HEK293 (cell line): ENCODE measurements around the gene SLC1A3.
A peak's percentile ranks its signal among the peaks of the same experiment; 100 is the strongest.
"Not testable (repeated sequence)": the region's sequence is repeated elsewhere in the genome, so short reads cannot be mapped to it uniquely, and the experiment has no call there.

Experiments used
- CTCF ChIA-PET: fragments of 350-600 bp; formaldehyde crosslinking; extraction: SDS; loops from one replicate; lab custom pipeline; 2021; ENCODE audit warnings: antibody characterized with exemption; lab: Yijun Ruan, JAX
- POLR2A ChIA-PET: fragments of 300-600 bp; formaldehyde crosslinking; extraction: SDS; loops from one replicate; lab custom pipeline; 2020; ENCODE audit warnings: antibody characterized with exemption, inconsistent platforms; lab: Yijun Ruan, JAX
- H3K27ac ChIP-seq: fragments of 200-500 bp; sonication (Bioruptor generic); 2 replicates; pipeline ENCODE4 v1.5.1; 2014; ENCODE audit warnings: low read depth, low read length, control low read depth, inconsistent platforms; ENCODE audit errors: extremely low read depth
- H3K36me3 ChIP-seq, 2 experiments: fragments of 200-500 bp in 1 of 2; sonication (Bioruptor generic) in 1 of 2; 1 replicate in 1 of 2; 2 replicates in 1 of 2; pipeline ENCODE4 v1.5.1; 2014 to 2017; ENCODE audit warnings: inconsistent platforms in 2 of 2, low read length in 2 of 2; ENCODE audit not compliant: control insufficient read depth in 2 of 2, insufficient read depth in 1 of 2
- H3K4me1 ChIP-seq: fragments of 200-500 bp; sonication (Bioruptor generic); 2 replicates; pipeline ENCODE4 v1.5.1; 2014; ENCODE audit warnings: mild to moderate bottlenecking, low read length, inconsistent platforms; ENCODE audit not compliant: control insufficient read depth, insufficient read depth
- H3K4me3 ChIP-seq: 2 replicates; pipeline ENCODE4 v1.5.1; 2011; ENCODE audit warnings: low read depth, mild to moderate bottlenecking, control low read depth, low read length, moderate library complexity
- H3K9me3 ChIP-seq: fragments of 200-500 bp; sonication (Bioruptor generic); 2 replicates; pipeline ENCODE4 v1.5.1; 2014; ENCODE audit warnings: low read depth, low read length, inconsistent platforms; ENCODE audit not compliant: control insufficient read depth, insufficient read depth
- EGR2 ChIP-seq: fragments of 450-650 bp; formaldehyde crosslinking; IDR thresholded peaks from 2 replicates; pipeline ENCODE4 v1.5.1; 2016; ENCODE audit warnings: low read depth, missing biosample characterization, missing genetic modification characterization
- RBAK ChIP-seq: fragments of 450-650 bp; formaldehyde crosslinking; IDR thresholded peaks from 2 replicates; pipeline ENCODE4 v1.5.1; 2016; ENCODE audit warnings: missing biosample characterization, missing genetic modification characterization
- ZBTB8A ChIP-seq: fragments of 450-650 bp; formaldehyde crosslinking; IDR thresholded peaks from 2 replicates; pipeline ENCODE4 v1.5.1; 2016; ENCODE audit warnings: missing biosample characterization, missing genetic modification characterization
- ZFP41 ChIP-seq: fragments of 450-650 bp; formaldehyde crosslinking; IDR thresholded peaks from 2 replicates; pipeline ENCODE4 v1.5.1; 2016; ENCODE audit warnings: missing biosample characterization, missing genetic modification characterization, borderline replicate concordance
- ZIC2 ChIP-seq: fragments of 450-650 bp; formaldehyde crosslinking; IDR thresholded peaks from 2 replicates; pipeline ENCODE4 v1.5.1; 2016; ENCODE audit warnings: missing biosample characterization, missing genetic modification characterization
- ZNF114 ChIP-seq: fragments of 450-650 bp; formaldehyde crosslinking; IDR thresholded peaks from 2 replicates; pipeline ENCODE4 v1.5.0; 2017; ENCODE audit warnings: missing biosample characterization, missing genetic modification characterization
- ZNF214 ChIP-seq: fragments of 450-650 bp; formaldehyde crosslinking; IDR thresholded peaks from 2 replicates; pipeline ENCODE4 v1.5.1; 2017; ENCODE audit warnings: missing biosample characterization, mild to moderate bottlenecking, missing genetic modification characterization, borderline replicate concordance
- ZNF239 ChIP-seq: fragments of 450-650 bp; formaldehyde crosslinking; IDR thresholded peaks from 2 replicates; pipeline ENCODE4 v1.5.1; 2016; ENCODE audit warnings: missing biosample characterization, missing genetic modification characterization
- ZNF266 ChIP-seq: fragments of 450-650 bp; formaldehyde crosslinking; IDR thresholded peaks from 2 replicates; pipeline ENCODE4 v1.5.1; 2016; ENCODE audit warnings: missing biosample characterization, missing genetic modification characterization, low read depth
- ZNF274 ChIP-seq, 2 experiments: fragments of 200-500 bp in 1 of 2; fragments of 450-650 bp in 1 of 2; sonication (Bioruptor generic) in 1 of 2; formaldehyde crosslinking in 1 of 2; IDR thresholded peaks; 2 replicates each; pipeline versions ENCODE4 v1.5.1 to v1.6.1; 2014 to 2016; ENCODE audit warnings: borderline replicate concordance in 1 of 2, inconsistent platforms in 1 of 2, low read length in 1 of 2, missing biosample characterization in 1 of 2, missing genetic modification characterization in 1 of 2
- ZNF324 ChIP-seq: fragments of 450-650 bp; formaldehyde crosslinking; IDR thresholded peaks from 2 replicates; pipeline ENCODE4 v1.5.1; 2016; ENCODE audit warnings: missing biosample characterization, missing genetic modification characterization
- ZNF335 ChIP-seq: fragments of 450-650 bp; formaldehyde crosslinking; conservative IDR thresholded peaks from 2 replicates; pipeline ENCODE4 v1.5.1; 2016; ENCODE audit warnings: missing biosample characterization, missing genetic modification characterization
- ZNF341 ChIP-seq: fragments of 450-650 bp; formaldehyde crosslinking; IDR thresholded peaks from 2 replicates; pipeline ENCODE4; 2016; ENCODE audit warnings: low read depth, missing biosample characterization, missing genetic modification characterization
- ZNF391 ChIP-seq: fragments of 450-650 bp; formaldehyde crosslinking; IDR thresholded peaks from 2 replicates; pipeline ENCODE4 v1.5.1; 2016; ENCODE audit warnings: low read depth, missing biosample characterization, missing genetic modification characterization, borderline replicate concordance
- ZNF394 ChIP-seq: fragments of 450-650 bp; formaldehyde crosslinking; IDR thresholded peaks from 2 replicates; pipeline ENCODE4 v1.5.1; 2016; ENCODE audit warnings: missing biosample characterization, missing genetic modification characterization, mild to moderate bottlenecking, moderate library complexity, borderline replicate concordance
- ZNF433 ChIP-seq: fragments of 450-650 bp; formaldehyde crosslinking; IDR thresholded peaks from 2 replicates; pipeline ENCODE4 v1.5.1; 2016; ENCODE audit warnings: missing biosample characterization, missing genetic modification characterization, low read depth
- ZNF571 ChIP-seq: fragments of 450-650 bp; formaldehyde crosslinking; IDR thresholded peaks from 2 replicates; pipeline ENCODE4 v1.5.0; 2017; ENCODE audit warnings: missing biosample characterization, missing genetic modification characterization
- ZNF664 ChIP-seq: fragments of 450-650 bp; formaldehyde crosslinking; IDR thresholded peaks from 2 replicates; pipeline ENCODE4 v1.5.1; 2016; ENCODE audit warnings: missing biosample characterization, missing genetic modification characterization
- ZNF707 ChIP-seq: fragments of 450-650 bp; formaldehyde crosslinking; IDR thresholded peaks from 2 replicates; pipeline ENCODE4 v1.5.1; 2016; ENCODE audit warnings: missing biosample characterization, missing genetic modification characterization
- ZNF837 ChIP-seq: fragments of 450-650 bp; formaldehyde crosslinking; IDR thresholded peaks from 2 replicates; pipeline ENCODE4 v1.5.1; 2016; ENCODE audit warnings: missing biosample characterization, missing genetic modification characterization
- ZXDB ChIP-seq: fragments of 450-650 bp; formaldehyde crosslinking; IDR thresholded peaks from 2 replicates; pipeline ENCODE4 v1.5.1; 2016; ENCODE audit warnings: missing biosample characterization, missing genetic modification characterization
- TF ChIP-seq, protein P1 (sequence below): fragments of 450-650 bp; formaldehyde crosslinking; IDR thresholded peaks from 2 replicates; pipeline ENCODE4 v1.5.0; 2017; ENCODE audit warnings: missing biosample characterization, missing genetic modification characterization, borderline replicate concordance
- TF ChIP-seq, protein P2 (sequence below): fragments of 450-650 bp; formaldehyde crosslinking; IDR thresholded peaks from 2 replicates; pipeline ENCODE4 v1.5.1; 2016; ENCODE audit warnings: missing biosample characterization, missing genetic modification characterization

Gene SLC1A3

DNA sequence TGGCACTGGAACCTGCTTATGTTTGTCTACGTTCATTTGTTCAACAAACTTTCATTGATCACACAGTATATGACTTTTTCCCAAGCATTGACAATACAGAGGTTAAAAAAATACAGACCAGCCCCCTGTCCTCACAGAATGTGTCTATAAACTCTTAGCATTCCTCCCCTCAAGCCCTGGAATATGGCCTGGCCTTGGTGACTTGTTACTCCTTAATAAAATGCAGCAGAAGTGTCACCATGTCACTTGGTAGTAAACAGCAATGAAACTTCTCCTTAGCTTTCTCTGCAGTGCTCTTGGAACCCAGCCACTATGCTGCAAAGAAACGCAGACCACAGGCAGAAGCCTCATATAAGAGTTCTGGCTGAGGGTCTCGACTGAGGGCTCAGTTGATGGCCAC is 19.1 kb upstream of the SLC1A3 start (continued):
- TF ChIP-seq ZNF239 (tag by site-specific recombination), result no peak
- no peak for TF ChIP-seq ZNF707 (tag by site-specific recombination)
- TF ChIP-seq ZNF266 (tag by site-specific recombination), result no peak
- TF ChIP-seq RBAK (tag by site-specific recombination), result no peak

DNA sequence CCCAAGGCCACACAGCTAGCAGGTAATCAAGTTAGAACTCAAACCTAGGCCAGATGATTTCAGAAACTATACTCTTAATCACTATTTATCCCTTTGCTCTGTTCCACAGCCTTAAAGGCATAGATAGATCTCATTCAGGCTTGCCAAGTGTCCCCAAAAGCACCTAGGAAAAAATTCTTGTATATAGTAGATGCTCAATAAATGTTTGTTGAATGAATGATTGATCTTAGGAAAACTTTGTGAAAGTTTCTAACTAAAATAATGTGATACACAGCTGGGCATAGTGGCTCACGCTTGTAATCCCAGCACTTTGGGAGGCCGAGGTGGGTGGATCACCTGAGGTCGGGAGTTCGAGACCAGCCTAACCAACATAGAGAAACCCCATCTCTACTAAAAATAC is 16.7 kb upstream of the SLC1A3 start:
- H3K36me3 ChIP-seq, H3K27ac ChIP-seq, H3K4me3 ChIP-seq, H3K4me1 ChIP-seq, POLR2A ChIA-PET, H3K9me3 ChIP-seq: not testable (repeated sequence)
- CTCF ChIA-PET, result interaction anchor here (1.3 to 1.8 kb wide), 2 partner anchors 83 to 106 kb away, joined by 5 read pairs; no protein-coding TSS in a partner anchor
- peak; percentile 98 for TF ChIP-seq ZNF664 (tag by site-specific recombination)

DNA sequence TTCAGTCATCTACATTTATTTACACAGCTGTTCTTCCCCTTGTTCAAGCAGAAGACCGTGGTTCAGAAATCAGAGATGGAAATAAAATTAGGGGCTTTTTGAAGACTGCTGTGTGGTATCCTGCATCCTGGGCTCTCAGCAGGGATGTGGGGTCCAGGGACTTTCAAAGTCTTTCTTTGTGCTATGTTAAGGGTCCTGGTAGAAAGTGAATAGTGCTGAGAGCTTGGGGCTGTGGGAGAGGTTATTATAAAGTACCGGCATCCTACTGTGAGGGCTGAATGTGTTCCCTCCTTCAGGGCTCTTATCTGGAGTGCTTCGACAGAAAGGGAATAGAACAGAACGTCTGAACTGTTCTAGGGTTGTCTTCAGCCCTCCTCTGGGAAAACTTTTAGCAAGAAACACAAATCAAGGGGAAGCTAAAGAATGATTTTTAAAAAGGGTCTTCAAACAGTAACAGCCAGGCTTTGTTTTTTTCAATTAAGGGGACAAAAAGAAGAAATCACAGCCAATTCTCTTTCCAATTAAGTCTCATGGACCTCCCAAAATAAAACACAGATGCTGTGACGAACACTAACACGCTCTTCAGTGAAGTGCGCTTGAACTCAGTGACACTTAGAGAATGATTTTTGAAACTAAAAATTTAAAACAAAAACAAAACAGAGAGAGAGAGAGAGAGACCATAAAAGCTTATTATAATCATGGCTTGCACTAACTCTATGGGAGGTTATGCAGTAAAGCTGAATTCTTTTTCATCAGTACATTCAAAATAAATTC is 15.7 kb upstream of the SLC1A3 start:
- H3K9me3 ChIP-seq, result no peaks in the 10 kb centered on the region
- no peak overlapping the region for H3K4me3 ChIP-seq
- CTCF ChIA-PET, result interaction anchor here (1.8 kb wide), 2 partner anchors 10 to 105 kb away, joined by 5 read pairs; no protein-coding TSS in a partner anchor
- POLR2A ChIA-PET, result no interaction called here
- H3K4me1 ChIP-seq, result peaks cover 7% of the 10 kb centered on the region
- no peak overlapping the region for H3K27ac ChIP-seq
- TF ChIP-seq ZIC2 (peak; percentile 92), ZNF335 (0 out of 2 replicates have a peak, but pooled peaks have one; percentile 7), ZNF324 (tag by site-specific recombination) (no peak), ZBTB8A (tag by site-specific recombination) (0 out of 2 replicates have a peak, but pooled peaks have one; percentile 26)
- no peaks in the 10 kb centered on the region for H3K36me3 ChIP-seq

DNA sequence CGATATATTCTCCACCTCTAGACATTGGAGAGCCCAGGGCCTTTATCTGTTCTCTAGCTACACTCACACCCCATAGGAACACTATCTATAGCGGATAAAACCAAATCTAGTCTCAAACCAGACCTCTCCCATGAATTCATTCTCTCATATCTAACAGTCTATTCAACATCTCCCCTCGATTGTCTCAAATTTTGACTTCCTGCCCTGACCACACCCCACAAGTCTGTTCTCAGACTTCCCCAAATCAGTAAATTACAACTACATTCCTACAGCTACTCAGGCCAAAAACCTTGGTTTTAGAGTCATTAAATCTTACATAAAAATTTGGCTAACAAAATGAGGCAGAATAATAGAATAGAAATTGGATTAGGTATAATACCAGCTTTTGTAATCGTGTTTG is 12.5 kb upstream of the SLC1A3 start:
- CTCF ChIA-PET, result interaction anchor here (0.9 to 1.0 kb wide), 3 partner anchors 8 to 102 kb away, joined by 3 to 6 read pairs (median 4); no protein-coding TSS in a partner anchor

More for the DNA sequence above, 12.5 kb upstream of the SLC1A3 start:
- no peaks in the 10 kb centered on the region for H3K9me3 ChIP-seq
- H3K4me1 ChIP-seq, result peaks cover 7% of the 10 kb centered on the region
- TF ChIP-seq ZNF433 (tag by site-specific recombination), result no peak
- TF ChIP-seq, protein P1, sequence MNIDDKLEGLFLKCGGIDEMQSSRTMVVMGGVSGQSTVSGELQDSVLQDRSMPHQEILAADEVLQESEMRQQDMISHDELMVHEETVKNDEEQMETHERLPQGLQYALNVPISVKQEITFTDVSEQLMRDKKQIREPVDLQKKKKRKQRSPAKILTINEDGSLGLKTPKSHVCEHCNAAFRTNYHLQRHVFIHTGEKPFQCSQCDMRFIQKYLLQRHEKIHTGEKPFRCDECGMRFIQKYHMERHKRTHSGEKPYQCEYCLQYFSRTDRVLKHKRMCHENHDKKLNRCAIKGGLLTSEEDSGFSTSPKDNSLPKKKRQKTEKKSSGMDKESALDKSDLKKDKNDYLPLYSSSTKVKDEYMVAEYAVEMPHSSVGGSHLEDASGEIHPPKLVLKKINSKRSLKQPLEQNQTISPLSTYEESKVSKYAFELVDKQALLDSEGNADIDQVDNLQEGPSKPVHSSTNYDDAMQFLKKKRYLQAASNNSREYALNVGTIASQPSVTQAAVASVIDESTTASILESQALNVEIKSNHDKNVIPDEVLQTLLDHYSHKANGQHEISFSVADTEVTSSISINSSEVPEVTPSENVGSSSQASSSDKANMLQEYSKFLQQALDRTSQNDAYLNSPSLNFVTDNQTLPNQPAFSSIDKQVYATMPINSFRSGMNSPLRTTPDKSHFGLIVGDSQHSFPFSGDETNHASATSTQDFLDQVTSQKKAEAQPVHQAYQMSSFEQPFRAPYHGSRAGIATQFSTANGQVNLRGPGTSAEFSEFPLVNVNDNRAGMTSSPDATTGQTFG (tag by site-specific recombination), result no peak
- no peak for TF ChIP-seq ZNF394
- TF ChIP-seq ZNF214 (tag by site-specific recombination), result no peak
- TF ChIP-seq ZNF391 (tag by site-specific recombination), result no peak
- TF ChIP-seq ZNF274 (IDR thresholded peaks at IDR 0.05; ENCODE audit: low read length), result no peak
- no peak for TF ChIP-seq ZNF274 (tag by site-specific recombination; IDR thresholded peaks at IDR 0.05; ENCODE audit: borderline replicate concordance)
- TF ChIP-seq ZNF335, result no peak
- TF ChIP-seq ZFP41 (tag by site-specific recombination), result no peak
- TF ChIP-seq ZNF837 (tag by site-specific recombination), result no peak
- no peak for TF ChIP-seq ZNF341 (tag by site-specific recombination)
- TF ChIP-seq ZXDB (tag by site-specific recombination), result no peak
- TF ChIP-seq, protein P2, sequence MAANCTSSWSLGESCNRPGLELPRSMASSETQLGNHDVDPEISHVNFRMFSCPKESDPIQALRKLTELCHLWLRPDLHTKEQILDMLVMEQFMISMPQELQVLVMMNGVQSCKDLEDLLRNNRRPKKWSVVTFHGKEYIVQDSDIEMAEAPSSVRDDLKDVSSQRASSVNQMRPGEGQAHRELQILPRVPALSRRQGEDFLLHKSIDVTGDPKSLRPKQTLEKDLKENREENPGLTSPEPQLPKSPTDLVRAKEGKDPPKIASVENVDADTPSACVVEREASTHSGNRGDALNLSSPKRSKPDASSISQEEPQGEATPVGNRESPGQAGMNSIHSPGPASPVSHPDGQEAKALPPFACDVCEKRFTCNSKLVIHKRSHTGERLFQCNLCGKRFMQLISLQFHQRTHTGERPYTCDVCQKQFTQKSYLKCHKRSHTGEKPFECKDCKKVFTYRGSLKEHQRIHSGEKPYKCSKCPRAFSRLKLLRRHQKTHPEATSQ (tag by site-specific recombination), result no peak
- no peak for TF ChIP-seq EGR2
- TF ChIP-seq ZNF571, result no peak
- TF ChIP-seq ZNF114 (tag by site-specific recombination), result no peak
- H3K27ac ChIP-seq, result no peak overlapping the region
- POLR2A ChIA-PET, result no interaction called here
- H3K36me3 ChIP-seq, result no peaks in the 10 kb centered on the region
- H3K4me3 ChIP-seq, result no peak overlapping the region
